Measurements from ENCODE around the gene ERBB3.
A peak's percentile ranks its signal among the peaks of the same experiment; 100 is the strongest.

Gene ERBB3

DNA sequence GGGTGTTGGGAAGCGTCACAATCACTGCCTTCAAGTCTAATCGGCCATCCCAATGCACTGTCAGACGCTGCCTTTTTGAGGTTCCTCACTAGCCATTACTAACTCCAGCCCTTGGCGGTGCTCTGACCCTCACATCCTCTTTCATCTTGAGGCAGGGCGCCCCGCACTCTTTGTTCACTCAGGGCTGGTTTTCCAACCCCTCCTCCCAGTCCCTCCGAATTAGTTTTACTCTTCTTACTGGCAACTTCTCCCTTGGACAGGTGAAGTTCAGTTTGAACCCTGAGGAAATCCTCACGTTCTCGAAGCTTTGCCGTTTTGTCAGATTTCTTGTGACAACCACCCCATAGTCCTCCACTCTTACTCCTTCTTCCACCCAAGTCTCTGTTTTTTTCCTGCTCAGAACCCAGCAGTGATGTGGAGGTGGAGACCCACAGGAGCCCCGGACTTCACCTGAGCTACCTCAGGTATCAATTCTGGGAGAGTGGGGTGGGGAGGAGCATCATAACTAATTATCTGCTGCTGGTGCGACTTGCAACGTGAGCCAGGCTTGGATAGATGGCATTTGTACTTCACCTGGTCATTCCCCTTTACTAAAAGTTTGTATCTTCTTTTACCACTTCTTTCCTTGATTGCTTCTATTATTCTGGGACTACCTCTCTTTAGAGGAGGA, 38.9 kb downstream of the ERBB3 start:
- H3K27ac Mint-ChIP-seq, result peak overlapping the region; percentile 92
- peaks cover 33% of the 10 kb centered on the region for H3K36me3 Mint-ChIP-seq (ENCODE audit: low read depth)
- peaks cover 7% of the 10 kb centered on the region for H3K27me3 Mint-ChIP-seq (ENCODE audit: low read depth, poor library complexity)
- TF ChIP-seq, protein P1, sequence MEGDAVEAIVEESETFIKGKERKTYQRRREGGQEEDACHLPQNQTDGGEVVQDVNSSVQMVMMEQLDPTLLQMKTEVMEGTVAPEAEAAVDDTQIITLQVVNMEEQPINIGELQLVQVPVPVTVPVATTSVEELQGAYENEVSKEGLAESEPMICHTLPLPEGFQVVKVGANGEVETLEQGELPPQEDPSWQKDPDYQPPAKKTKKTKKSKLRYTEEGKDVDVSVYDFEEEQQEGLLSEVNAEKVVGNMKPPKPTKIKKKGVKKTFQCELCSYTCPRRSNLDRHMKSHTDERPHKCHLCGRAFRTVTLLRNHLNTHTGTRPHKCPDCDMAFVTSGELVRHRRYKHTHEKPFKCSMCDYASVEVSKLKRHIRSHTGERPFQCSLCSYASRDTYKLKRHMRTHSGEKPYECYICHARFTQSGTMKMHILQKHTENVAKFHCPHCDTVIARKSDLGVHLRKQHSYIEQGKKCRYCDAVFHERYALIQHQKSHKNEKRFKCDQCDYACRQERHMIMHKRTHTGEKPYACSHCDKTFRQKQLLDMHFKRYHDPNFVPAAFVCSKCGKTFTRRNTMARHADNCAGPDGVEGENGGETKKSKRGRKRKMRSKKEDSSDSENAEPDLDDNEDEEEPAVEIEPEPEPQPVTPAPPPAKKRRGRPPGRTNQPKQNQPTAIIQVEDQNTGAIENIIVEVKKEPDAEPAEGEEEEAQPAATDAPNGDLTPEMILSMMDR (IDR thresholded peaks at IDR 0.05), result no peak
- H3K9me3 Mint-ChIP-seq, result no peaks in the 10 kb centered on the region
- peaks cover 55% of the 10 kb centered on the region for H3K4me1 Mint-ChIP-seq
- peak overlapping the region; percentile 98 for H3K4me3 Mint-ChIP-seq
- DNase-seq, result no peak

DNA sequence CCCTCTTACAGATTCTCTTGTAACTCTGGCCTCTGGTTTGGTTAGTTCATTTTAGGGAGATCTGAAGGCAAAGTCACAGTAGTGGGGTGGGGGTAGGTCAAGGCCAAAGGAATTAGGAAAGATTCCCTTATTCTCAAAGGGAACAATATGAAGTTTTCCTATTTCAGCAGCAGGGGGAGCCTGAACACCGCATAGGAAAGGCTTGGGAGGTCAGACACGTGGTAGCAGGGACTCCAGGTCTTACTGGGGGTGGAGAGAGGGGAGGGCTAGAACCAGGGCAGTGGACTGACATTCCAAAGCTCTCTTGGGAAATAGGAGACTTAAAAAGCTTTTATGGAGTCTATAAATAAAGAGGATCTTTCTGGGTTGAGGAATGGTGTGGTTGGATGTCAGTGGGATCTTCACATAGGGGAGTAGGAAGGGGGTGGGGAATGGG, 39.4 kb downstream of the ERBB3 start:
- peak; percentile 74 for DNase-seq
- H3K27me3 Mint-ChIP-seq (ENCODE audit: low read depth, poor library complexity), result peaks cover 7% of the 10 kb centered on the region
- TF ChIP-seq, protein P1 (IDR thresholded peaks at IDR 0.05), result peak; percentile 64
- peak overlapping the region; percentile 92 for H3K27ac Mint-ChIP-seq
- H3K4me1 Mint-ChIP-seq, result peaks cover 55% of the 10 kb centered on the region
- H3K9me3 Mint-ChIP-seq, result no peaks in the 10 kb centered on the region
- peak overlapping the region; percentile 98 for H3K4me3 Mint-ChIP-seq
- H3K36me3 Mint-ChIP-seq (ENCODE audit: low read depth), result peaks cover 28% of the 10 kb centered on the region

DNA sequence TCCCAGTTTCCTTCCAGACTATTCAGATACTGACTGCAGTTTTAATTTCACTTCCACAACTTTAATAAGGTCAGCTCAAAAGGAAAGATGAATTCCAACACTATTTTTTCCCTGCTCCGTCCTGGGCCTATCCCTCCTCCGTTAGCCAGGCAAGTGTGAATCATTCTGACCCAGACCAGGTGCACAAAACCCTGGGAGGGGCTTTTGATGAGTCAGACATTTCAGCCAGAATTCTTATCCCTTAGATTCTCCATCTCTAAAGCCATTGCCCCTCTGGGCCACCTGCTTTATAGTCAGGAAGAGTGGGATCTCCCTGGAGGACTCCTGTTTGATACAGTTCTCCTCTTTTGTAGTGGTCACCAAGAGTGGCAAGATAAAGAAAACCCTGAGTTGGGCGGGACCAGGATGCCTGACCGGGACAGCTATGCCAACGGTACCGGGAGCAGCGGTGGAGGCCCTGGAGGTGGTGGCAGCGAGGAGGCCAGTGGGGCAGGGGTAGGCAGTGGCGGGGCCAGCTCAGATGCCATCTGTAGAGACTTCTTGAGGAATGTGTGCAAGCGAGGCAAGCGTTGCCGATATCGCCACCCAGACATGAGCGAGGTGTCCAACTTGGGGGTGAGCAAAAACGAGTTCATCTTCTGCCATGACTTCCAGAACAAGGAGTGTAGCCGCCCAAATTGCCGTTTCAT, 40.3 kb downstream of the ERBB3 start:
- TF ChIP-seq, protein P1 (IDR thresholded peaks at IDR 0.05), result no peak
- H3K27ac Mint-ChIP-seq, result peak overlapping the region; percentile 83
- peaks cover 55% of the 10 kb centered on the region for H3K4me1 Mint-ChIP-seq
- peaks cover 26% of the 10 kb centered on the region for H3K36me3 Mint-ChIP-seq (ENCODE audit: low read depth)
- no peaks in the 10 kb centered on the region for H3K9me3 Mint-ChIP-seq
- peaks cover 7% of the 10 kb centered on the region for H3K27me3 Mint-ChIP-seq (ENCODE audit: low read depth, poor library complexity)
- peak overlapping the region; percentile 98 for H3K4me3 Mint-ChIP-seq
- DNase-seq, result no peak

DNA sequence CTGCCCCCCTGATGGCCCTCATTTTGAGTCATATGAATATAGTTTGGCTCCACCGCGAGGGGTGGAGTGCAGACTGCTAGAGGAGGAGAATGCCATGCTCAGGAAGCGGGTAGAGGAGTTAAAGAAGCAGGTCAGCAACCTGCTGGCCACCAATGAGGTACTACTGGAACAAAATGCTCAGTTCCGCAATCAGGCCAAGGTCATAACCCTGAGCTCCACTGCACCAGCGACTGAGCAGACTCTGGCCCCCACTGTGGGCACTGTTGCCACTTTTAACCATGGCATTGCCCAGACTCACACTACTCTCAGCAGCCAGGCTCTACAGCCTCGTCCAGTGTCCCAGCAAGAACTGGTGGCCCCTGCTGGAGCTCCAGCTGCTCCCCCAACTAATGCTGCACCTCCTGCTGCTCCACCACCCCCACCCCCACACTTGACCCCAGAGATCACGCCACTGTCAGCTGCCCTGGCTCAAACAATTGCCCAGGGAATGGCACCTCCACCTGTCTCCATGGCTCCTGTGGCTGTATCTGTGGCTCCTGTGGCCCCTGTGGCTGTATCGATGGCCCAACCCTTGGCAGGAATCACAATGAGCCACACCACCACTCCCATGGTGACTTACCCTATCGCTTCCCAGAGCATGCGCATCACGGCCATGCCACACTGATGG, 41.4 kb downstream of the ERBB3 start:
- H3K4me1 Mint-ChIP-seq, result peaks cover 60% of the 10 kb centered on the region
- TF ChIP-seq, protein P1 (IDR thresholded peaks at IDR 0.05), result no peak
- no peak for DNase-seq
- no peak overlapping the region for H3K27ac Mint-ChIP-seq
- peaks cover 26% of the 10 kb centered on the region for H3K36me3 Mint-ChIP-seq (ENCODE audit: low read depth)
- no peaks in the 10 kb centered on the region for H3K9me3 Mint-ChIP-seq
- no peak overlapping the region for H3K4me3 Mint-ChIP-seq
- H3K27me3 Mint-ChIP-seq (ENCODE audit: low read depth, poor library complexity), result peaks cover 7% of the 10 kb centered on the region

DNA sequence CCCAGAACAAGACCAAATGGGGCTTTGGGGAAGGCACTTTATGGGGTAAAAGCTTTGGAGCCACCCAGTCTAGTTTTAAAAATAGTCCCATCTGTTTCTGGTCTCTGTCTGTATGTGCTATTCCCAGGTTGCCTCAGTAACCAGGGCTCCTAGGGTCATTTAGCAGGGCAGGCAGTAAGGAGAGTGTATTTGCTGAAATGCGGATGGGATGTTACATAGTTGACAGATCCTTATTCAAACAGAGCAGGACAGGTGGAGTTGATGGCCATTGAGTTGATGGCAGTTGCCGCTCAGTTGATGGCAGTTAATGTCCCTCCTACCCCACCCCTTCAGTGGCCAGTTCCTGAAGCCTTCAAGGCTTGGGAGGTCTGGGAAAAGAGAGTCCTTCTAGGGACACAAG, 42.7 kb downstream of the ERBB3 start:
- Mint-ChIP-seq H3K4me1 (peaks cover 72% of the 10 kb centered on the region), H3K4me3 (no peak overlapping the region), H3K27ac (no peak overlapping the region), H3K27me3 (ENCODE audit: low read depth, poor library complexity) (peaks cover 3% of the 10 kb centered on the region), H3K36me3 (ENCODE audit: low read depth) (peaks cover 16% of the 10 kb centered on the region), H3K9me3 (no peaks in the 10 kb centered on the region)
- TF ChIP-seq, protein P1 (IDR thresholded peaks at IDR 0.05), result no peak
- no peak for DNase-seq

Data from nephron progenitor cell (in vitro differentiated cells).